ENCODE data around the gene SYNE1. TPM values are rescaled to one million over a fixed set of nuclear protein-coding genes. Genes with fewer than 3 reads are reported as not detected.

Gene SYNE1
- total and polyA plus RNA-seq, 10 donors, result 27.8 to 336 (median 247) TPM

DNA sequence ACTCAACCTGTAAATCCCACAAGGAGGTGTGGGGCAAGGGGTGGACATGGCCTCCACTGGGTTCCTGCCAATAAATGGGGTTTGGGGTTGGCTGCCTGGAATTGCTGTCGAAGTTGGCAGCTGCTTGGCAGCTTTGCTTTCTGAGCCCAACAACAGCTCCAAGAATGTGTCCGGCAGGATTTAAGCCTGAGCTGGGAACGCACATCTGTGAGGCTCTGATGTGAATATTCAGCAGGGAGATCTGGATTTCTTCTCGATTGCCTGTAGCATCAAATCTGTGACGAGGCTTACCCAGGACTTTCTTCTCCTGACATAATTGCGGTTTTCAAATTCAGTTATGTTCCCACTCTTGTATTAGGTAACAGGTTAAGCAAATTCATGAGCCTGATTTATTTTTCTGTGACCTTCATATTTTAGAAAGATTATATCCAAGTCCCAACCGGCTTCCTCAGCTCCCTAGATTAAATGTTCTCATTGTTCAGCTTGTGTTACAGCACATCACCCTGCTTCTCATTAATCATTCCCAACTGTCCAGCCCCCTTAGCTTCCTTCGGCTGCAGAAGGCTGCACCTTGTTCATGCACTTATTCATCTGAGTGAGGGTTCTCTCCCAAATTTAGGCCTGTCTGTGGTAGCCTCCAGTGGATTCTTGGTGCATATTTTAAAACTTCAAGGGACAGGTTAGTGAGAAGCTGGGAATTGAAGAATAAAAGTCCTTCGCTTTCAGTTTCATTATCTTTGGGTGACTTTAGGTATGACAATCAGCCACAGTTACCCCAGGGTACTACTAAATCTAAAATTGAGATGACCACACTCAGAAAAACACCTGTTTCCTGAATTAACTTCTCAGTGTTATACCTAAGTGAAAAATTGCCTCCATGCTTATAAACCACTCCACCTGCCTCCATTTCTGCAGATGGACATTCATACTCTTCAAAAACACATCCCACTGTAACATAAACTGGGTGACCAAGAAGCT is 519.7 kb downstream of the SYNE1 start:
- no peak for DNase-seq
- H3K27ac ChIP-seq, result peak overlapping the region in 2 of 8 donors; percentile 8 to 16
- no peaks in the 10 kb centered on the region for H3K9me3 ChIP-seq
- TF ChIP-seq POLR2AphosphoS5 (IDR thresholded peaks at IDR 0.05), result no peak
- TF ChIP-seq POLR2A (IDR thresholded peaks at IDR 0.05), result no peak
- no peak for TF ChIP-seq CTCF (IDR thresholded peaks at IDR 0.05 in 8 of 11, conservative IDR thresholded peaks at IDR 0.05 in 3 of 11)
- intact Hi-C loops (cut with DNase I; ENCODE audit: low total_unique reads), result no loop called here
- H3K4me3 ChIP-seq, result no peak overlapping the region
- H3K36me3 ChIP-seq, result peaks cover 2 to 44% (median 31%) of the 10 kb centered on the region in 6 donors
- H3K27me3 ChIP-seq (replicated peaks in 1 of 7), result no peaks in the 10 kb centered on the region
- 84 to 93% (median 88%) methylated on average over 9 of the region's 9 CpGs for WGBS, 5 donors
- peaks cover 0 to 7% (median 0%) of the 10 kb centered on the region in 6 donors for H3K4me1 ChIP-seq

- intact Hi-C loops (cut with DNase I; ENCODE audit: low total_unique reads), result no loop called here
- WGBS, 5 donors, result 62 to 77% (median 68%) methylated on average over 15 of the region's 15 CpGs
- peak overlapping the region in 3 of 8 donors; percentile 6 to 44 (median 34) for H3K27ac ChIP-seq
- H3K9me3 ChIP-seq, result no peaks in the 10 kb centered on the region
- H3K4me1 ChIP-seq, result peaks cover 0 to 25% (median 0%) of the 10 kb centered on the region in 6 donors
- peak overlapping the region in 1 of 8 donors; percentile 18 for H3K4me3 ChIP-seq
- DNase-seq, result peak; percentile 84
- no peaks in the 10 kb centered on the region for H3K27me3 ChIP-seq (replicated peaks in 1 of 7)
- no peaks in the 10 kb centered on the region for H3K36me3 ChIP-seq
- TF ChIP-seq POLR2AphosphoS5 (IDR thresholded peaks at IDR 0.05), result peak; percentile 33 to 52 (median 42)
- no peak for TF ChIP-seq POLR2A (IDR thresholded peaks at IDR 0.05)
Observed at GRCh38 chr6:152112491-152113261, 524.5 kb downstream of the SYNE1 start.

- Histone ChIP-seq H3K27ac (no peak overlapping the region), H3K27me3 (replicated peaks in 1 of 7) (no peaks in the 10 kb centered on the region), H3K4me1 (peaks cover 0 to 25% (median 0%) of the 10 kb centered on the region in 6 donors), H3K36me3 (no peaks in the 10 kb centered on the region), H3K9me3 (no peaks in the 10 kb centered on the region), H3K4me3 (no peak overlapping the region)
- no peak for TF ChIP-seq POLR2A (IDR thresholded peaks at IDR 0.05)
- TF ChIP-seq CTCF (IDR thresholded peaks at IDR 0.05 in 8 of 11, conservative IDR thresholded peaks at IDR 0.05 in 3 of 11), result no peak
- TF ChIP-seq POLR2AphosphoS5 (IDR thresholded peaks at IDR 0.05), result no peak
- 53 to 67% (median 59%) methylated on average over 20 of the region's 20 CpGs for WGBS, 5 donors
- intact Hi-C loops (cut with DNase I; ENCODE audit: low total_unique reads), result no loop called here
- DNase-seq, result no peak
Observed at GRCh38 chr6:152110886-152111820, 526.0 kb downstream of the SYNE1 start.

- Histone ChIP-seq H3K27ac (no peak overlapping the region), H3K4me3 (no peak overlapping the region), H3K9me3 (no peaks in the 10 kb centered on the region), H3K36me3 (no peaks in the 10 kb centered on the region), H3K27me3 (replicated peaks in 1 of 7) (no peaks in the 10 kb centered on the region), H3K4me1 (peaks cover 0 to 22% (median 0%) of the 10 kb centered on the region in 6 donors)
- no peak for TF ChIP-seq CTCF (IDR thresholded peaks at IDR 0.05 in 8 of 11, conservative IDR thresholded peaks at IDR 0.05 in 3 of 11)
- TF ChIP-seq POLR2AphosphoS5 (IDR thresholded peaks at IDR 0.05), result no peak
- 83 to 99% (median 89%) methylated on average over 4 of the region's 4 CpGs for WGBS, 5 donors
- intact Hi-C loops (cut with DNase I; ENCODE audit: low total_unique reads), result no loop called here
- DNase-seq, result no peak
Observed at GRCh38 chr6:152107973-152108372, 529.2 kb downstream of the SYNE1 start.
